NB4 (cell line): ENCODE measurements around the gene INSYN1.

Experiments
- MYC ChIP-seq: IDR thresholded peaks from 2 replicates; pipeline ENCODE4 v1.6.1; 2011; ENCODE audit warnings: low read depth, low read length
- POLR2A ChIP-seq: IDR thresholded peaks from 2 replicates; pipeline ENCODE4 v1.6.1; 2011; ENCODE audit warnings: mild to moderate bottlenecking; ENCODE audit not compliant: insufficient read length; ENCODE audit errors: extremely low read depth
- TF ChIP-seq, protein P1 (sequence below): IDR thresholded peaks from one replicate; pipeline ENCODE4 v1.5.1; 2012; ENCODE audit warnings: low read depth, low read length

DNA sequence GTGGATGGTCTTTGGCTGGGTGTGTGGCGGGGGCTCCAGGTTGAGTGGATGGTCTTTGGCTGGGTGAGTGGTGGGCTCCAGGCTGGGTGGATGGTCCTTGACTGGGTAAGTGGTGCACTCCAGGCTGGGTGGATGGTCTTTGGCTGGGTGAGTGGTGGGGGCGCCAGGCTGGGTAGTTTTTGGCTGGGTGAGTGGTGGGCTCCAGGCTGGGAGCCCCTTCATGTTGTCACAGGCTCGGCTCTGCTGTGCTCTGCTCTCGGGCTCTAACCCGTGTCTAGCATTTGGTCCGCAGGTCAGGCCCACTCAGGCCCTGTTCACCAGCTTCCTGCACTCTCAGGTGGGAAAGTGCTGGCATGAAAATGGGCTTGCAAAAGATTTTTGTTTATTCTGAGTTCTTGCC, 43.9 kb downstream of the INSYN1 start:
- TF ChIP-seq, protein P1, sequence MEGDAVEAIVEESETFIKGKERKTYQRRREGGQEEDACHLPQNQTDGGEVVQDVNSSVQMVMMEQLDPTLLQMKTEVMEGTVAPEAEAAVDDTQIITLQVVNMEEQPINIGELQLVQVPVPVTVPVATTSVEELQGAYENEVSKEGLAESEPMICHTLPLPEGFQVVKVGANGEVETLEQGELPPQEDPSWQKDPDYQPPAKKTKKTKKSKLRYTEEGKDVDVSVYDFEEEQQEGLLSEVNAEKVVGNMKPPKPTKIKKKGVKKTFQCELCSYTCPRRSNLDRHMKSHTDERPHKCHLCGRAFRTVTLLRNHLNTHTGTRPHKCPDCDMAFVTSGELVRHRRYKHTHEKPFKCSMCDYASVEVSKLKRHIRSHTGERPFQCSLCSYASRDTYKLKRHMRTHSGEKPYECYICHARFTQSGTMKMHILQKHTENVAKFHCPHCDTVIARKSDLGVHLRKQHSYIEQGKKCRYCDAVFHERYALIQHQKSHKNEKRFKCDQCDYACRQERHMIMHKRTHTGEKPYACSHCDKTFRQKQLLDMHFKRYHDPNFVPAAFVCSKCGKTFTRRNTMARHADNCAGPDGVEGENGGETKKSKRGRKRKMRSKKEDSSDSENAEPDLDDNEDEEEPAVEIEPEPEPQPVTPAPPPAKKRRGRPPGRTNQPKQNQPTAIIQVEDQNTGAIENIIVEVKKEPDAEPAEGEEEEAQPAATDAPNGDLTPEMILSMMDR: no peak
- TF ChIP-seq POLR2A (no peak), MYC (no peak)
